HepG2 (cell line): ENCODE results near the gene TFF1. TPM values are rescaled to one million over a fixed set of nuclear protein-coding genes. Genes with fewer than 3 reads are reported as not detected.

Experiments
- DMAP1 ChIP-seq: IDR thresholded peaks from 2 replicates; pipeline ENCODE4 v1.6.1; 2016
- GFI1 ChIP-seq: sonication (generic); formaldehyde crosslinking; IDR thresholded peaks from 2 replicates; pipeline ENCODE4 v1.5.0; 2020; ENCODE audit warnings: missing genetic modification reagents, mild to moderate bottlenecking, borderline replicate concordance
- HOXA9 ChIP-seq: sonication (generic); formaldehyde crosslinking; IDR thresholded peaks from 2 replicates; pipeline ENCODE4 v1.8.1; 2022; ENCODE audit warnings: missing genetic modification reagents, mild to moderate bottlenecking, moderate library complexity, borderline replicate concordance
- JUND ChIP-seq: sonication (generic); formaldehyde crosslinking; IDR thresholded peaks from 2 replicates; pipeline ENCODE4 v1.8.0; 2022; ENCODE audit warnings: mild to moderate bottlenecking, missing genetic modification reagents
- KLF13 ChIP-seq: sonication (generic); formaldehyde crosslinking; IDR thresholded peaks from 2 replicates; pipeline ENCODE4 v1.4.0; 2020; ENCODE audit warnings: mild to moderate bottlenecking, missing genetic modification reagents
- MED1 ChIP-seq: sonication (generic); formaldehyde crosslinking; IDR thresholded peaks from 2 replicates; pipeline ENCODE4 v1.4.0; 2020; ENCODE audit warnings: missing genetic modification reagents
- MIXL1 ChIP-seq: IDR thresholded peaks from 2 replicates; pipeline ENCODE4 v1.6.1; 2016
- MXD4 ChIP-seq: IDR thresholded peaks from 2 replicates; pipeline ENCODE4 v1.6.1; 2016; ENCODE audit warnings: mild to moderate bottlenecking, missing biosample characterization, missing genetic modification reagents
- NBN ChIP-seq: fragments of 450-650 bp; conservative IDR thresholded peaks from 2 replicates; pipeline ENCODE4 v1.6.1; 2017
- POLR2G ChIP-seq: fragments of 200-400 bp; formaldehyde crosslinking; IDR thresholded peaks from 2 replicates; pipeline ENCODE4 v1.6.1; 2018; ENCODE audit warnings: mild to moderate bottlenecking, low read depth, low read length, moderate library complexity
- PRPF4 ChIP-seq: fragments of 200-400 bp; formaldehyde crosslinking; IDR thresholded peaks from 2 replicates; pipeline ENCODE4 v1.6.1; 2016; ENCODE audit warnings: low read length, low read depth; ENCODE audit not compliant: poor library complexity, severe bottlenecking
- RFX5 ChIP-seq: IDR thresholded peaks from 2 replicates; pipeline ENCODE4 v1.6.1; 2011; ENCODE audit warnings: low read depth, low read length, improper control_type of control experiment
- RORA ChIP-seq: sonication (generic); formaldehyde crosslinking; IDR thresholded peaks from 2 replicates; pipeline ENCODE4 v1.5.0; 2020; ENCODE audit warnings: mild to moderate bottlenecking, missing genetic modification reagents, moderate library complexity
- RXRB ChIP-seq: IDR thresholded peaks from 2 replicates; pipeline ENCODE4 v1.6.1; 2016; ENCODE audit warnings: borderline replicate concordance, missing genetic modification reagents, missing compliant biosample characterization
- SMAD1 ChIP-seq: sonication (generic); formaldehyde crosslinking; IDR thresholded peaks from 2 replicates; pipeline ENCODE4 v1.4.0; 2020; ENCODE audit warnings: missing genetic modification reagents, low read depth, mild to moderate bottlenecking, borderline replicate concordance
- SMARCE1 ChIP-seq: fragments of 450-650 bp; IDR thresholded peaks from 2 replicates; pipeline ENCODE4 v1.6.1; 2017; ENCODE audit warnings: borderline replicate concordance
- TCF12 ChIP-seq, 2 experiments: fragments of 450-650 bp in 1 of 2; sonication (generic) in 1 of 2; formaldehyde crosslinking in 1 of 2; IDR thresholded peaks; 2 replicates each; pipeline versions ENCODE4 v1.6.1 to v1.8.0; 2017 to 2022; ENCODE audit warnings: antibody characterized with exemption in 1 of 2, mild to moderate bottlenecking in 1 of 2, missing genetic modification reagents in 1 of 2, moderate library complexity in 1 of 2
- TOE1 ChIP-seq: sonication (generic); formaldehyde crosslinking; IDR thresholded peaks from 2 replicates; pipeline ENCODE4 v1.4.0; 2020; ENCODE audit warnings: mild to moderate bottlenecking, missing genetic modification reagents
- ZNF101 ChIP-seq: sonication (generic); formaldehyde crosslinking; IDR thresholded peaks from 2 replicates; pipeline ENCODE4 v1.4.0; 2020; ENCODE audit warnings: mild to moderate bottlenecking, low read depth, missing genetic modification reagents, borderline replicate concordance
- ZNF232 ChIP-seq: sonication (generic); formaldehyde crosslinking; IDR thresholded peaks from 2 replicates; pipeline ENCODE4 v1.4.0; 2020; ENCODE audit warnings: missing genetic modification reagents, borderline replicate concordance
- ZNF274 ChIP-seq: sonication (generic); formaldehyde crosslinking; IDR thresholded peaks from 2 replicates; pipeline ENCODE4 v1.5.1; 2020; ENCODE audit warnings: mild to moderate bottlenecking, missing genetic modification reagents
- ZNF496 ChIP-seq: sonication (generic); formaldehyde crosslinking; IDR thresholded peaks from 2 replicates; pipeline ENCODE4 v1.8.1; 2023; ENCODE audit warnings: mild to moderate bottlenecking, moderate library complexity, missing genetic modification reagents; ENCODE audit not compliant: insufficient replicate concordance
- ZNF513 ChIP-seq: sonication (generic); formaldehyde crosslinking; conservative IDR thresholded peaks from 2 replicates; pipeline ENCODE4 v1.5.0; 2020; ENCODE audit warnings: missing genetic modification reagents
- ZNF639 ChIP-seq: conservative IDR thresholded peaks from 2 replicates; pipeline ENCODE4 v1.6.1; 2018; ENCODE audit warnings: missing genetic modification reagents
- polyA plus RNA-seq, 8 experiments: library from polyadenylated mRNA; depleted of rRNA in 3 of 8; stranded (reverse) in 7 of 8; unstranded in 1 of 8; fragments of >200 nt; fragmentation: Illumina TruSeq in 4 of 8; extraction: Trizol in 4 of 8; gene quantifications; 2 replicates each; pipeline versions ENCODE4 v1.2.1 to v1.2.3, GENCODE V29; 2011 to 2016; ENCODE audit warnings: low read depth in 4 of 8, missing spikeins in 1 of 8, mixed read lengths in 1 of 8; ENCODE audit not compliant: insufficient read depth in 1 of 8
- total RNA-seq, 5 experiments: library from RNA; depleted of rRNA; stranded (reverse); fragments of >200 nt; fragmentation: Illumina TruSeq; extraction: Trizol; gene quantifications; 2 replicates each; pipeline ENCODE4 v1.2.3, GENCODE V29; 2016; ENCODE audit warnings: low read depth in 1 of 5
- TF ChIP-seq, protein P1 (sequence below): fragments of 450-650 bp; IDR thresholded peaks from 2 replicates; pipeline ENCODE4 v1.6.1; 2017
- TF ChIP-seq, protein P2 (sequence below): sonication (generic); formaldehyde crosslinking; IDR thresholded peaks from 2 replicates; pipeline ENCODE4 v1.5.1; 2020; ENCODE audit warnings: missing genetic modification reagents, mild to moderate bottlenecking, borderline replicate concordance

TFF1 gene
- total and polyA plus RNA-seq, 2 of the 13 experiments (the other 11 are each of a cell fraction or from before 2014, with no cell fraction given): 0.24 to 19.4 TPM

DNA sequence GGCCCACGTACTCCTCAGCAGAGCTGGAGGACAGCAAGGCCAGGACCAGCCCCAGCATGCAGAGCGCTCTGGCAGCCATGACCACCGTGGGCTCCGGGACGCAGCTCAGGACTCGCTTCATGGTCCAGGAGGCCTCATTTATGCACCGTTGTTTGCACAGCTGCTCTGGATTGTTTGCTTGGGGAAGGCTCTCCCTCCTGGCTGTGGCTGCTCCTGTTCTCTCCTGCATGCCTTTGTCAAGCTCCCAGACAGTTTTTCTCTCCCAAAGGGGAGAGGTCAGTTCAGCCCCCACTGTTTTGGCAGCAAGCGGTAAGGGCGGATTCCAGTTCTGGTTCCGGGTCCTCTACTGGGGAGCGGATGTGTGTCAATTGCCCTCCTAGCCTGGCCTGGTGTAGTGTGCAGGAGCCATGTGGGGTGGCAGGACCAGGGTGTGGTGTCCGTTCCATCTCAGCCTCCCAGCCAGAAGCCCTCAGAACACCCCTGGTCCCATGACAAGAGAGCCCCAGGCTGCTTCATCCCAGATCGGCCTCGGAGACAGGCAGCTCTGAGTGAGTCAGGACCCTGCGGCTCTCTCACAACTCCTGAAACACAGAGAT is 50.9 kb downstream of the TFF1 start, which contains the start of gene TFF3 (continued):
- TF ChIP-seq ZNF513 (CRISPR knock-in tag) (no peak), SMARCE1 (no peak), ZNF639 (CRISPR knock-in tag) (no peak), POLR2G (peak; percentile 66), TOE1 (CRISPR knock-in tag) (no peak), RORA (CRISPR knock-in tag) (no peak), MXD4 (no peak), RXRB (CRISPR knock-in tag) (0 out of 2 replicates have a peak, but pooled peaks have one; percentile 17), GFI1 (CRISPR knock-in tag) (no peak), ZNF274 (no peak), DMAP1 (CRISPR knock-in tag) (peak; percentile 17; the same call in 1 of the 2 replicates), TCF12 (IDR thresholded peaks at IDR 0.05) (no peak), TCF12 (CRISPR knock-in tag; IDR thresholded peaks at IDR 0.05) (peak; percentile 90; the same call in 1 of the 2 replicates), MED1 (CRISPR knock-in tag) (peak; percentile 41; the same call in 1 of the 2 replicates), MIXL1 (CRISPR knock-in tag) (no peak), ZNF496 (CRISPR knock-in tag) (no peak), HOXA9 (CRISPR knock-in tag) (no peak), KLF13 (CRISPR knock-in tag) (no peak), JUND (CRISPR knock-in tag) (peak; percentile 21; the same call in 1 of the 2 replicates), NBN (no peak), ZNF232 (CRISPR knock-in tag) (no peak), SMAD1 (no peak), RFX5 (no peak), PRPF4 (no peak), ZNF101 (CRISPR knock-in tag) (no peak)
- TF ChIP-seq, protein P1, sequence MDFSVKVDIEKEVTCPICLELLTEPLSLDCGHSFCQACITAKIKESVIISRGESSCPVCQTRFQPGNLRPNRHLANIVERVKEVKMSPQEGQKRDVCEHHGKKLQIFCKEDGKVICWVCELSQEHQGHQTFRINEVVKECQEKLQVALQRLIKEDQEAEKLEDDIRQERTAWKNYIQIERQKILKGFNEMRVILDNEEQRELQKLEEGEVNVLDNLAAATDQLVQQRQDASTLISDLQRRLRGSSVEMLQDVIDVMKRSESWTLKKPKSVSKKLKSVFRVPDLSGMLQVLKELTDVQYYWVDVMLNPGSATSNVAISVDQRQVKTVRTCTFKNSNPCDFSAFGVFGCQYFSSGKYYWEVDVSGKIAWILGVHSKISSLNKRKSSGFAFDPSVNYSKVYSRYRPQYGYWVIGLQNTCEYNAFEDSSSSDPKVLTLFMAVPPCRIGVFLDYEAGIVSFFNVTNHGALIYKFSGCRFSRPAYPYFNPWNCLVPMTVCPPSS: no peak
- TF ChIP-seq, protein P2, sequence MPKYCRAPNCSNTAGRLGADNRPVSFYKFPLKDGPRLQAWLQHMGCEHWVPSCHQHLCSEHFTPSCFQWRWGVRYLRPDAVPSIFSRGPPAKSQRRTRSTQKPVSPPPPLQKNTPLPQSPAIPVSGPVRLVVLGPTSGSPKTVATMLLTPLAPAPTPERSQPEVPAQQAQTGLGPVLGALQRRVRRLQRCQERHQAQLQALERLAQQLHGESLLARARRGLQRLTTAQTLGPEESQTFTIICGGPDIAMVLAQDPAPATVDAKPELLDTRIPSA (CRISPR knock-in tag): no peak
